HG03097 (cell line): ENCODE results near the gene TMCC2.

Experiments
- ATAC-seq: cut with Tn5 transposase; IDR thresholded peaks from one replicate; pipeline ENCODE4 v1.9.1; 2021; ENCODE audit not compliant: unreplicated experiment, low FRiP score

The TMCC2 gene

GRCh38 chr1:205258261-205258691 lies 30.5 kb downstream of the TMCC2 start:
- ATAC-seq = no peak

DNA sequence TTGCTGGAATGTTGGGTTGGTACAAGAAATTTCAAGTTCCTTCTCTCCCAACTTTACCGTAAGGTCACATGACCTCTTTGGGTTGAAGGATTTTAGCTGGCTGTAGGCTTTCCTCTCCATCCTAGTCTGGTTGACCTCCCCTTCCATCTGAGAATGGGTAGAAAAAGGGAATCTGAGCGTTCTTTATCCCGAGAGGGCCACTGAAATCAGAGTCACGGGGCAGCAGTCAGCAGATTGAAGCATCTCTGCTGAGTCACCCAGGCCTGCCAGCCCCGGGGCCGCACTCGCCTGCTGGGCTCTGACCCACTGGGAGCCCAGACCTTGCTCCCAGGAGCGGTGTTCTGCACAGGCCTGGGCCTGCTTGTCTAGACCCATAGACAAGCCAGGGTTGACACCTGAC lies 31.0 kb downstream of the TMCC2 start:
- no peak for ATAC-seq

GRCh38 chr1:205259324-205259832 lies 31.6 kb downstream of the TMCC2 start:
- no peak for ATAC-seq

DNA sequence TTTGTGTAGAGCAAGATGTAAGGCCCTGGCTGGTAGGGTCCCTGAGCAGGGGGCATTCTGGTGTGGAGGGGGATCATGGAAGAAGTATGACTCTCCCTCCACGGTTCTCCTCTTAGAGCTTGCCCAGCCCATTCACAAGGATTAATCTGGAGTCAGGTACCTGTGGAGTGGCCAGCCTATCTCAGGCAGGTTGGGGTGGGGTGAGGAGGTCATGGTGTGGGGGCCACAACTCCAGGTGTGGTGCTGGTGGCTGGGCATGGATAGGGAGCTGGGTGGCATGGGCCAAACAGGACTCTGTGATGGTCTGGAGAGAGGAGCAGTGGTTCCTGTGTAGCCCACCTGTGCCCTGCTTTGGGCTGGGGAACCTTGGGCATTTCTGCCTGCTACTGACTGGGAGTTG lies 32.3 kb downstream of the TMCC2 start:
- no peak for ATAC-seq

- no peak for ATAC-seq
These were observed 33.4 kb downstream of the TMCC2 start for GRCh38 chr1:205260948-205261732.

GRCh38 chr1:205261946-205262691 lies 34.4 kb downstream of the TMCC2 start:
- no peak for ATAC-seq

DNA sequence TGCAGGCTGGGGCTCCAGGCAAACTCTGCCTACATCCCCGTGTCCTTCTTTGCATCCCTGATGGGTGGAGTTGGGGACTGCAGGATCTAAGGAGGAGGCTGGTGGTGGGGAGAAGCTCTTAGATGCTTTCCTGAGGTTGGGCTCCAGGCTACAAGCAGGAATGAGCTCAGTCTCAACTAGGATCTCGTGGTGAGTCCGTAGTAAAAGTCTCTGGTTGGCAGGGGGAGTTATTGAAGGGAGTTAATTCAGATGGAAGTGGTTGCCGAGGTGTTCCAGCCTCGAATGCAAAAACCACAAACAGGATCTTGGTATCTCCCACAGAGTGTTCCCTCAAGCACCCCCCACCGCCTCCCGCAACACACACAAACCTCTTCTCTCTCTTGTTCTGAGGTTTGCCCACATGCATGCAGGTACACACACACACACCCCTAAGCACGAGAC lies 35.0 kb downstream of the TMCC2 start:
- ATAC-seq = no peak

DNA sequence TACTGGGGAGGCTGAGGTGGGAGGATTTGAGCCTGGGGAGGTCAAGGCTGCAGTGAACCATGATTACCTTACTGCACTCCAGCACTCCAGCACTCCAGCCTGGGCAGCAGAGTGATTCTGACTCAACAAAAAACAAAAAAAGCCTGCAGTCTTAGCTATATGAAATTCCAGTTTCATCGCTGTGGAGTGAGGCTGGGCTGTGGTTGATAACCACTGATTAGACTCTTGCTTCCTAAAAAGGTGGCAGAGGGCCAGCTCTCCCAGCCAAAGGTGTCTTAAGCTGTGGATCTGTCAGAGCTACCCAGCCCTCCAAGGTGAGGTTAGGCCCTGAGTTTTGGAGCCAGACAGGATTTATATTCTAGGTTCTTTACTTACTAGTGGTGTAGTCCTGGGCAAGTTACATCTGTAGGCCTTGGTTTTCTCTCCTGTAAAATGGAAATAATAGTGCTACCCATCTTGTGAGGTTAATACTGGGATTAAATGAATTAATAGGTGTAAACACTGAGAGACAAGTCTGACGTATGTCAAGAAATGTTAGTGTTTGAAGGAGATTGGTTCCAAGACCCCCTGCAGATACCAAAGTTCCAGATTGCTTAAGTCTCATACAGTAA lies 35.9 kb downstream of the TMCC2 start:
- ATAC-seq = no peak

DNA sequence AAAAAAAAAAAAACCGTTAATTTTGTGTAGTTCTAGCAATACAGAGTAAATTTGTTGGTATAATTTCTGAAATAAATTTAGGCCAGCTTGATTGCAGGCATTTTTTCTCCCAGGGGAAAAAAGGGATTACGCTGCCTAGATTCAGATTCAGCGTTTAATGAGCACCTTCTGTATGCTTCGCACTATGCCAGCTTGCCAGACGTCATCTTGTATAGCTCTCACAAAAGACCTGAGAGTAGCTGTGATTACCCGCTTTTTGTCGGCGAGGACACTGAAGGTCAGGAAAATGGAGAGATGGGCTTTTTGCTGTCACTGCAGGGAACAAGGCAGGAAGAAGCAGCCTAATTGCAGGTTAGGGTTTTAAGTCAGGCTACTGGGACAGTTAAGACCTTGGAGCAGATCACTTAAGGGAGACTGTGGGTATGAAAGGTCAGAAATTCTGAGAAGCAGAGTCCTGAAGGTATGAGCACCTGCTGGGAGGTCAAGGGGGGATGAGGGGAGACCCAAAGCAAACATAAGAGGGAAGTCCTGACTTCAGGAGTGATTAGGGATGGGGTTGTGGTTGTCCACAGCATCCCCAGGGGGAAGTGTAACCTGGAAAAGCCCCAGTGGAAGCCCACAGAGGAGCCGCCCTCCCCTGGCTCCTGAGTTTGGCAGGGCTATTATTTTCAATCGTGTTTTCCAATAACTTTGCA lies 39.0 kb downstream of the TMCC2 start:
- ATAC-seq = no peak

GRCh38 chr1:205267306-205267902 lies 39.7 kb downstream of the TMCC2 start:
- ATAC-seq = no peak

- no peak for ATAC-seq
These were observed 41.3 kb downstream of the TMCC2 start for GRCh38 chr1:205268846-205269680.

DNA sequence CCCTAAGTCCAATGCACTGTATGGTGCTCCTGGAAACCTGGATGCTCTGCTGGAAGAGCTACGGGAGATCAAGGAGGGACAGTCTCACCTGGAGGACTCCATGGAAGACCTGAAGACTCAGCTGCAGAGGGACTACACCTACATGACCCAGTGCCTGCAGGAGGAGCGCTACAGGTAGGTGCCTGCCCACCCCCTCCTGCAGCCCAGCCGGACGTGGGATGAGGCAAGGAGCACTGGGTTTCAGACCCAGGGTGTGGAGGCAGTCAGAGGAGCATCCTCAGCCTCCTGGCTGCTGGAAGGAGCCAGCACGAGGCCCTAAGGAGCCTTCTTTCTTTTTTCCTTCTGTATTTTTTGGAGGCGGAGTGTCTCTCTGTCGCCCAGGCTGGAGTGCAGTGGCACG lies 42.0 kb downstream of the TMCC2 start:
- no peak for ATAC-seq

GRCh38 chr1:205270271-205270670 lies 42.5 kb downstream of the TMCC2 start:
- ATAC-seq = no peak

- no peak for ATAC-seq
These were observed 43.0 kb downstream of the TMCC2 start for GRCh38 chr1:205270764-205271163.

DNA sequence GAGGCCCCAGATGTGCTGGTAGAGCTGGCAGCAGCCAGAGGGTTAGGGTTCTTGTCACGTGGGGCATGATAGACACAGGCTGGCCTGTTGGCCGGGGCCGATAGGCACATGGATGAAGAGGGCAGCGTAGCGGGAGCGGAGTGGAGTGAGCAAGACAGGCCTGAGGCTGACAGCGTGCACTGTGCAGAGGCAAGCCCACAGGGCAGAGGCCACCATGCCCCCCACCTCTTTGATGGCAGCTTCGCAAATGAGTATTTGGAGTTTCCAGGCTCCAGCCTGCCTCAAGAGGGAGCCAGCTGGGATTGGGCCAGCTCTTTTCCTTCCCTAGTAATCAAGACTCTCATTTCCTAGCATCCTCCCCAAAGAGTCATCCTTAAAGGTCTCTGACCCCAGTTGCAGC lies 43.5 kb downstream of the TMCC2 start:
- no peak for ATAC-seq

- ATAC-seq = no peak
These were observed 44.0 kb downstream of the TMCC2 start for GRCh38 chr1:205271745-205272144.

DNA sequence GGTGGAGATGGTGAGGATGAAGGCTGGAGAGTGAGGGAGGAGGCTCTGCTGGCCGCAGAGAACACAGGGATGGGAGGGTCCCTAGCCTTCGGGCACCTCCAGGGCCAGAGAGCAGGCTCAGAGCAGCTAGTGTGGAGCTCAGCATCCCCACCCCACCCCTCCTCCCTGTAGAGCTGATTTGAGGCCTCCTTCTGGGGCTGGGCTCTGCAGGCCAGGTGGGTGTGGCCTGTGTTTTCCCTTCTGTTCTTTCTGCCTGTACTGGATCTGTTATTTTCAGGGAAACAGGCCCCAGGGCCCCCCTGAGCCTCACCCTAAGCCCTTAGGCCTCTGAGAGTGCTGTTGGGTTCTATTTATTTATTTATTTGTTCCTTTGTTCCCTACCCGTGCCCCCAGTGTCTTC lies 44.8 kb downstream of the TMCC2 start:
- ATAC-seq = no peak

DNA sequence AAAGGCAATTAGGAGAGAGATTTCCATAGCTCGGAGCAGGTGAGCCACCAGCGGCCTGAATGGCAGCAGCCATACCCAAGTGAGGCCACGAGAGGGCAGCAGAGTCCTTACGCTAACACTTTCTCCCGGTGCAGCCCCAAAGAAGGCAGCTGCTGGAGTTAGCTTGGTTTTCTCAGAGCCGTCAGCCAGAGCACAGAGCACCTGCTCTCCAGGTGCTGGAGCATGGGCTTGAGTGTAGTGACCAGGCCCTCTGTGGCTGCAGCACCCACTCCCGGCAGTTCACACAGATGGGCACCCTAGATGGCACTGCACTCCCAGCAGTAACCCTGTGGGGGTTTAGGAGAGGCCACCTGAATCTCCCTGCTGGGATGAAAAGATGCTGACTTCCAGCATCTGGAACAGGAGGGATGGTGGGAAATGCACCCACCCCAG lies 45.8 kb downstream of the TMCC2 start:
- ATAC-seq = no peak

- ATAC-seq = no peak
These were observed 46.4 kb downstream of the TMCC2 start for GRCh38 chr1:205274041-205274691.
